HG03571 (cell line): ENCODE results near the gene HAO2.
"Not testable (repeated sequence)": the region's sequence is repeated elsewhere in the genome, so short reads cannot be mapped to it uniquely, and the experiment has no call there.

ENCODE experiments used
- ATAC-seq: cut with Tn5 transposase; IDR thresholded peaks from one replicate; pipeline ENCODE4 v1.9.1; 2021; ENCODE audit not compliant: unreplicated experiment

Gene HAO2

DNA sequence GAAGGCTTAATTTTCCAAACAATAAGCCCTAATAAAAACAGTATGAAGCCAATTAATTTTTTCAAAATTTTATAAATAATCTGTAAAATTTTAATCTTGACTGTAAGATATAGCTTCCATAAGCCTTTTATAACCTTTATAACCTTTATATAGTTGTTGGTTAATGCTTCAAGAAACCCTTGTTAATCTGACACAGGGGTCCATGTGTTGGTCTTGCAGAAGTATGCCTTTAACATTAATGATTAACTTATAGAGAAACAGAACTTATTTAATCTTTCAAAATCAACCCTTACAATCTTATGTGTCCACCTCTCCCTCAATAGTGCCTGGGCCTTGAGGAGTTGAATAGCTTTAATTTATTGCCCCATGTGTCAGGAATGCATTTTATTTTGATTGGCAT, 23.2 kb upstream of the HAO2 start:
- ATAC-seq, result no peak

DNA sequence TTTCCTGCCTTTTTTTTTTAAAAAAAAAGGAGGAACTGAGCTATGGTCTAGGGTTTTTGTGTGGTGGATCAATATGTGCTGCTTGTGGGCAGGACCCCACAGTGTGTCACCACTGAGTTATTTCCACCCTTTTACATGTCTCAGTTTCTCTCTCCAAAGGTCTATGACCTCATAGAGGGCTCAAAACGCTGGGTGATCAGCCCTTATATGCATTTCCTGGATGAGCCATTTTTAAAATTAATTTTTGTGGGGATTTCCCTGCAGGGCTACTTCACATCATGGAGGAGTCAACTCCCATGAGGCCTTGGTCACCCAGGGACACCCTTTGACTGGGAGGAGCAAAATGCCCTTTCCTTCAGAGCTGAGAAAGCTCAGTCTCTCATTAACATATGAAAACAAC, 20.7 kb upstream of the HAO2 start:
- peak; percentile 65 for ATAC-seq

- ATAC-seq, result no peak
Observed at GRCh38 chr1:119348941-119349340, 19.6 kb upstream of the HAO2 start.

GRCh38 chr1:119350866-119351265, 17.7 kb upstream of the HAO2 start:
- not testable (repeated sequence) for ATAC-seq

DNA sequence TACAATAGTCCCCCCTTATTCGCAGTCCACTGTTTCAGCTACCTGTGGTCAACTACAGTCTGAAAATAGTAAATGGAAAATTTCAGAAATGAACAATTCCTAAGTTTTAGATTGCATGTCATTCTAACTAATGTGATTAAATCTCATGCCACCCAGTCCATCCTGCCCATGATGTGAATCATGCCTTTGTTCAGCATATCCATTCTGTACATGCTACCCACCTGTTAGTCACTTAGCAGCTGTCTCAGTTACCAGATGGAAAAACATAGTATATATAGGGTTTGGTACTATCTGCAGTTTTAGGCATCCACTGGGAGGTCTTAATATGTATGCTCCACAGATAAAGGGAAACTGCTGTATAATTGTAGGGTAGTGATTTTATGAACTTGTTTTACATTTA, 16.6 kb upstream of the HAO2 start:
- ATAC-seq, result no peak

DNA sequence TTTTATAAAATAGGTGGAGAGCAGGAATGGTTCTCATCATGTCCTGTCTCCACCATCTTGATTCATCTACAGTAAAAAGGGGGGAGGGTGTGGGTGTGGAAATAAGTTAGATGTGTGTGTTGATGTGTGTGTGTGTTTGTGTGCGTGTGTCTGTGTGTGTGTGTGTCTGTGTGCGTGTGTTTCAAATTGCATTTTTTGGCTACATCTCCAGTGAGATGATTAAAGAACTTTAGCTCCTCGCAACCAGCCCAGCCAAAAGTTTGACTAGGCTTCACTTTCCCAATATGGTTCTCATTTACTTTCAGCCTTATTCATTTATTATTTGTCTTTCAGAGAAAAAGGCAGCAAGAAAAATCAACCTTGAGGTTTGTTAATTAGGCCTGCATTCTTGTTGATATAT, 14.7 kb upstream of the HAO2 start:
- ATAC-seq, result no peak

DNA sequence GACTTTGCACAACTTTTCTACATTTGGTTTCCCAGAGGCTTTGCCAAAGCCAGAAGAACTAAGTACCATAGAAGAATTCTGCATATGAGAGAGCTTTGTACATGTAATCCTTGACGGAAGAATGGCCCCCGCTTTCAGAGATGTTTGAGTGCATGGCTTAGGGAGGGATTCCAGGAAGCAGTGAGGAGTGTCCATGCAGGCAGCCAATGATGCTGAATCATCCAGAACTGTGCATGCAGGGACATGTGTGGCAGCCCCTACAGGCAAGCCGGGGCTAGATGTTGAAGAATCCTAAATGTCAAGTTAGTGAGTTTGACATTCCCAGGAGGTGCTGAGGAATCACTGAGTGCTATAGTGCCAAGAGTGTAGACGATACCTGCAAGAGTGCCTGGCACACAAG, 9.9 kb upstream of the HAO2 start:
- ATAC-seq, result no peak

GRCh38 chr1:119359730-119360129, 8.9 kb upstream of the HAO2 start:
- ATAC-seq, result no peak

DNA sequence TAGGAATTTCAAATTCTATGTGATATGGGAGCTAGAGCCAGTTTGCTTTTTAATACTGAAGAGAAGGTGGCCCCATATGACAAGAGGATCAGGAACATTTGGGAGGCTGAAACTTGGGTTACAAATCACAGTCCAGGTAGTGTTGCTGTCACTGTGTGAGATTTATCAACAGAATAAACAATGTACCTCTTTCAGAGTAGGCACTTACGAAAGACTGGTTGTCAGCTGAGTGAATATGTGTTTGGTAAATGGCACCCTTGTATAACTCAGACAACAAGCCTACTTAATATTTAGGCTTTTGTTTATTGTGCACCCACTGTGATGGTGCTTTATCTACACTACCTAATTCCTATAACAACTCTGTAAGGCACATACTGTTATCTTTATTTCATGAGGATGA, 7.4 kb upstream of the HAO2 start:
- no peak for ATAC-seq

- ATAC-seq, result no peak
Observed at GRCh38 chr1:119361620-119362344, 6.8 kb upstream of the HAO2 start.

DNA sequence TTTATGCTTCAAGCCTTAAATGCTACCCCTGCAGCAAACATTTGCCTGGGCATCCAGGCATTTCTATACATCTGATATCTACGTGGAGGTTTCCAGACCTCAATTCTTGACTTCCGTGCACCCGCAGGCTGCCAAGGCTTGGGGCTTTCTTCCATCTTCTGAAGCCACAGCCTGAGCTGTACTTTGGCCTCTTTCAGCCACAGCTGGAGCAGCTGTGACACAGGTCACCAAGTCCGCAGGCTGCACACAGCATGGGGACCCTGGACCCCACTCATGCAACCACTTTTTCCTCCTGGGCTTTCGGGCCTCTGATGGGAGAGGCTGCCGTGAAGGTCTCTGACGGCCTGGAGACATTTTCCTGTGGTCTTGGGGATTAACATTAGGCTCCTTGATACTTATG, 5.4 kb upstream of the HAO2 start:
- no peak for ATAC-seq

GRCh38 chr1:119364640-119365039, 3.9 kb upstream of the HAO2 start:
- ATAC-seq, result no peak

DNA sequence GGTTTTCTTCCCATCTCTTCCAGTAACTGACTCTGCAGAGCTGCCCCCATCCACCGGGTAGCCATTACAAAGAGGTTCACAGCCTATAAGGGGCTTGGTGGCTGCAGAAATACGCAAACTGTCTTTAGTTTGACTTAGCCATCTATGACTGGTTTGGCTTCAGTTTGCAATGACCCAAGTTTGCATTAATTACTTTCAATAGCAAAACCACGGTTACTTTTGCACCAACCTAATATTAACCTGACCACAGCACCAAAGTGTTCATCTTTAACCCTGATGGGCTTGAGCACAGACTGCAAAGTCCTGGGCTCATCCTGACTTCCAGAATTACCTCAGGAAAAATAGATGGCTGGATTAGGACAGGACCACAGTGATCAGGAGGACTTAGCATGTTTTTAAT, 2.2 kb upstream of the HAO2 start:
- ATAC-seq, result peak; percentile 65

DNA sequence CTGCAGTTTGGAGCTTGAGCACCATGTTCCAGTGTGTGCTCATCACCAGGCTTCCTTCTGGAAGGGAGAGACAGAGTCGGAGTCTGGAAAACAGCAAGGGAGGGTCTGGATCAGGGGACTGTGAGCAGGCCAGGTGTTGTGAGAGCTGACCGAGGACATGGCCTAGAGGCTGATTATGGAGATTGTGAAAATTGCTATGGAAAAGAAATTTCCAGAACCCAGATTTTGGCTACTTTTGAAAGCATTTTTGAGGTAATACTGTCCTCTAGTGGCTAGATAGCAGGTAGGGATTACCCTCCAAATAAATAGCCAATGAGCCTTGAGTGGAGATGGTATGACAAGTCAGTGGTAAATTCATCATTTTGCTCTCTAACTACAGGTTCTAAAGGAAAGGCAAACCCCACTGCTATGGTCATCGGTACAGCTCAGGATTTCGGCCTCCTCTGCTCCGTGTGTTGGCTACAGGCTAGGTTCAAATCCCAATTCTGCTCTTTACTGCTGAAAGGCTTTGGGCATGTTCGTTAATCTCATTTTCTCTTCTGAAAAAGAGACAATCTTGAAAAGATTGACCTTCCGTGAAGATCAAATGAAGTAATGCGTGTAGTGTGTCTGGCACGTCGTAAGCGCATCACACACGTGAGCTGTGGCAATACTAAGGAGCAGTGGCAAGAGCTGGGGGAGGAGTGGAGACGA, 1.0 kb upstream of the HAO2 start:
- no peak for ATAC-seq

- no peak for ATAC-seq
Observed at GRCh38 chr1:119370748-119371147, 2.2 kb downstream of the HAO2 start.

- no peak for ATAC-seq
Observed at GRCh38 chr1:119371815-119372214, 3.2 kb downstream of the HAO2 start.

GRCh38 chr1:119372503-119373086, 4.0 kb downstream of the HAO2 start:
- ATAC-seq, result peak; percentile 67

GRCh38 chr1:119373465-119373864, 4.9 kb downstream of the HAO2 start:
- no peak for ATAC-seq

DNA sequence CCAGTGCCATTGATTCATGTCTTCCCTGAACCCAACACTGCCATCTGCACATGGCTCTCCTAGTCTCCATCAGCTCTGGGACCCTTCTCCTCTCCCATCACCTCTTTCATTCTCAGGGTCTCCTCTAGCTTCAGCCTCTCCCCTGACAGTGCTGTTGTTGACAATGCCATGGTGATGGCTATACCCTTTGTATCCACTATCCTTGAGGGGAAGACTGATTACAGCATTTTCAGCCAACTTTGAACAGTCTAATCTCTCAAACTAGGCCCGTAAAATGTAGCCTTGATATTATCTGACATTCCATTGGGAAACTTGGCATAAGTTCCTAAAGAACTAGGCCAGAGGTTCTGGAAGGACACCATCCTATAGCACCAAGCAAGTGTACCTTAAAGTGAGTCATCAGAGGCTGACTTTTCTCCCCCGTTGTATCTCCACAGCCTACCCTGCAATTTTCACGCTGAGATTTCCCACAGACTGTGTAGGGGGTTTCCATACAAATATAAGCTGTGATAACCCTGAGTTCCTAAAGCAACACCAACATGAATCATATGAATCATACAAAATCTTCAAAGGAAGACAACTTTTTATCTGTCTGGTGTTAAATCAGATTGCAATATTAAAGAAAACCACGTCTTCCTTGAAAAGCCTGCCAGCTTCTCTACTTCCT, 5.8 kb downstream of the HAO2 start:
- ATAC-seq, result no peak

GRCh38 chr1:119375366-119375765, 6.8 kb downstream of the HAO2 start:
- ATAC-seq, result no peak

GRCh38 chr1:119376594-119376993, 8.0 kb downstream of the HAO2 start:
- no peak for ATAC-seq

DNA sequence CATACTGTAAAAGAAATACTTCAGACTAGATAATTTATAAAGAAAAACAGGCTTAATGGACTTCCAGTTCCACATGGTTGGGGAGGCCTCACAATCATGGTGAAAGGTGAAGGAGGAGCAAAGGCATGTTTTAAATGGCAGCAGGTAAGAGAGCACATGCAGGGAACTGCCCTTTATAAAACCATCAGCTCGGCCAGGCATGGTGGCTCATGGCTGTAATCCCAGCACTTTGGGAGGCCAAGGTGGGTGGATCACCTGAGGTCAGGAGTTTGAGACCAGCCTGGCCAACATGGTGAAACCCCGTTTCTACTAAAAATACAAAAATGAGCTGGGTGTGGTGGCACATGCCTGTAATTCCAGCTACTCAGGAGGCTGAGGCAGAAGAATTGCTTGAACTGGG, 9.0 kb downstream of the HAO2 start:
- ATAC-seq, result not testable (repeated sequence)
